DOHH2 (cell line): ENCODE results near the gene MPPE1.

ENCODE experiments used
- H3F3A ChIP-seq: fragments of 200-600 bp; sonication (generic), shearing (Covaris generic); 2 replicates; pipeline ENCODE4 v1.6.0; 2016; ENCODE audit warnings: antibody characterized with exemption, mild to moderate bottlenecking; ENCODE audit not compliant: control insufficient read depth, insufficient read depth
- H3K27ac ChIP-seq: fragments of 200-600 bp; sonication (generic); 2 replicates; pipeline ENCODE4 v1.5.1; 2014; ENCODE audit warnings: low read depth, mild to moderate bottlenecking, low read length, moderate library complexity
- H3K27me3 ChIP-seq: fragments of 200-600 bp; sonication (generic); 2 replicates; pipeline ENCODE4 v1.6.1; 2014; ENCODE audit warnings: mild to moderate bottlenecking, low read length, mixed read lengths; ENCODE audit not compliant: control insufficient read depth
- H3K36me3 ChIP-seq: fragments of 200-600 bp; sonication (generic); 2 replicates; pipeline ENCODE4 v1.6.1; 2014; ENCODE audit warnings: mild to moderate bottlenecking, low read length, moderate library complexity, mixed read lengths; ENCODE audit not compliant: control insufficient read depth
- H3K4me1 ChIP-seq: fragments of 200-600 bp; sonication (generic); 2 replicates; pipeline ENCODE4 v1.6.1; 2014; ENCODE audit warnings: mild to moderate bottlenecking, low read length, mixed read lengths; ENCODE audit not compliant: control insufficient read depth
- H3K4me2 ChIP-seq: fragments of 200-600 bp; sonication (generic); 2 replicates; pipeline ENCODE4 v1.6.0; 2014; ENCODE audit warnings: mild to moderate bottlenecking, low read length, moderate library complexity
- H3K4me3 ChIP-seq: fragments of 200-600 bp; sonication (generic); 2 replicates; pipeline ENCODE4 v1.5.1; 2014; ENCODE audit warnings: mild to moderate bottlenecking, low read length, mixed read lengths
- H3K79me2 ChIP-seq: fragments of 200-600 bp; sonication (generic); 2 replicates; pipeline ENCODE4 v1.6.1; 2014; ENCODE audit warnings: mild to moderate bottlenecking, low read length, mixed read lengths; ENCODE audit not compliant: control insufficient read depth
- H3K9me2 ChIP-seq: fragments of 200-600 bp; sonication (generic); replicated peaks from 2 replicates; pipeline ENCODE4 v1.6.1; 2014; ENCODE audit warnings: mild to moderate bottlenecking, low read length, mixed read lengths; ENCODE audit not compliant: control insufficient read depth
- H3K9me3 ChIP-seq: fragments of 200-600 bp; sonication (generic); 2 replicates; pipeline ENCODE4 v1.6.1; 2014; ENCODE audit warnings: antibody characterized with exemption, low read length, mixed read lengths; ENCODE audit not compliant: control insufficient read depth, insufficient read depth
- H4K20me1 ChIP-seq: fragments of 200-600 bp; sonication (generic); 2 replicates; pipeline ENCODE4 v1.6.0; 2014; ENCODE audit warnings: low read depth, mild to moderate bottlenecking, antibody characterized with exemption, low read length, moderate library complexity; ENCODE audit not compliant: control insufficient read depth, insufficient read depth
- CTCF ChIP-seq: fragments of 200-600 bp; sonication (generic); IDR thresholded peaks from one replicate; pipeline ENCODE4 v1.5.1; 2014; ENCODE audit warnings: antibody characterized with exemption, mild to moderate bottlenecking, low read depth, low read length; ENCODE audit not compliant: poor library complexity, severe bottlenecking
- EZH2phosphoT487 ChIP-seq: fragments of 200-600 bp; sonication (generic); IDR thresholded peaks from 2 replicates; pipeline ENCODE4 v1.6.1; 2017; ENCODE audit warnings: borderline replicate concordance, mild to moderate bottlenecking, antibody characterized with exemption, low read length, moderate library complexity, mixed read lengths

Gene MPPE1

GRCh38 chr18:11860594-11861450 lies 47.3 kb downstream of the MPPE1 start:
- no peaks in the 10 kb centered on the region for H3K9me2 ChIP-seq
- H3K36me3 ChIP-seq: no peaks in the 10 kb centered on the region
- no peak overlapping the region for H3K4me3 ChIP-seq
- no peaks in the 10 kb centered on the region for H3F3A ChIP-seq
- H3K79me2 ChIP-seq: no peaks in the 10 kb centered on the region
- H3K27me3 ChIP-seq: no peaks in the 10 kb centered on the region
- H3K9me3 ChIP-seq: no peaks in the 10 kb centered on the region
- no peak overlapping the region for H3K27ac ChIP-seq
- TF ChIP-seq EZH2phosphoT487: no peak
- no peak for TF ChIP-seq CTCF
- H3K4me2 ChIP-seq: no peak overlapping the region
- no peaks in the 10 kb centered on the region for H3K4me1 ChIP-seq
- H4K20me1 ChIP-seq: no peaks in the 10 kb centered on the region

- no peaks in the 10 kb centered on the region for H3K4me1 ChIP-seq
- no peaks in the 10 kb centered on the region for H3K36me3 ChIP-seq
- H3K79me2 ChIP-seq: no peaks in the 10 kb centered on the region
- no peaks in the 10 kb centered on the region for H3K9me3 ChIP-seq
- H3K27ac ChIP-seq: no peak overlapping the region
- no peaks in the 10 kb centered on the region for H3K9me2 ChIP-seq
- TF ChIP-seq CTCF: no peak
- TF ChIP-seq EZH2phosphoT487: no peak
- H3F3A ChIP-seq: no peaks in the 10 kb centered on the region
- no peaks in the 10 kb centered on the region for H4K20me1 ChIP-seq
- no peak overlapping the region for H3K4me2 ChIP-seq
- no peak overlapping the region for H3K4me3 ChIP-seq
- no peaks in the 10 kb centered on the region for H3K27me3 ChIP-seq
Measured at GRCh38 chr18:11859903-11860407, 48.2 kb downstream of the MPPE1 start.

- Histone ChIP-seq H3K9me3 (no peaks in the 10 kb centered on the region), H3K27ac (no peak overlapping the region), H4K20me1 (no peaks in the 10 kb centered on the region), H3K36me3 (no peaks in the 10 kb centered on the region), H3K27me3 (no peaks in the 10 kb centered on the region), H3K4me2 (no peak overlapping the region), H3K9me2 (no peaks in the 10 kb centered on the region), H3K4me1 (no peaks in the 10 kb centered on the region), H3F3A (no peaks in the 10 kb centered on the region), H3K4me3 (no peak overlapping the region), H3K79me2 (no peaks in the 10 kb centered on the region; the same call in 1 of the 2 replicates)
- TF ChIP-seq CTCF: no peak
- no peak for TF ChIP-seq EZH2phosphoT487
Measured at GRCh38 chr18:11859282-11859830, 48.8 kb downstream of the MPPE1 start.
